GM20431 (cell line): ENCODE data around the gene SLC46A3.
"Not testable (repeated sequence)": the region's sequence is repeated elsewhere in the genome, so short reads cannot be mapped to it uniquely, and the experiment has no call there.

ENCODE experiments used
- in situ Hi-C: fragments of 300-500 bp; cut with MseI, MboI; formaldehyde crosslinking; loops from one replicate; pipeline ENCODE4 v1.15.0; 2020; ENCODE audit warnings: low sequenced_read_pairs; ENCODE audit not compliant: unreplicated experiment

SLC46A3 gene

GRCh38 chr13:28693605-28694491, 24.9 kb downstream of the SLC46A3 start:
- in situ Hi-C loops: not testable (repeated sequence)

GRCh38 chr13:28685892-28686291, 32.9 kb downstream of the SLC46A3 start:
- in situ Hi-C loops: no loop called here

- in situ Hi-C loops: no loop called here
Observed at GRCh38 chr13:28685114-28685513, 33.7 kb downstream of the SLC46A3 start.

DNA sequence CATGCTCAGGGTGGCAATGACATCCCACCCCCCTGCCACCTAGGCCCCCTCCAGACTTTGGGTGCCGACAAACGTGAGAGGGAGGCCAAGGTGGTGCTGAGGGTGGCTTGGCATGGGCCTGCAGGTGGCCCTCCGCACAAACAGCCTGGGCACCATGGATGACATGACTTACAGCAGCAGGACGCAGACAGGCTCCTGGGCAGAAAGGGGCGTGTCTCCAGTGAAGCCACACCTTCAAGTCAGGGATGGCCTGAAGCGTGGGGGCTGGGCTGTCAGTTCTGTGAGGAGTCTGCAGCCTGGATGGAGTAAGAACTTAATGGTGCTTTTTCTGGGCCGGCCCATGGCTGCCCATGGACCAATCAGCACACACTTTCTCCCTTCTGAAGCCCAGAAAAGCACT, 34.5 kb downstream of the SLC46A3 start:
- in situ Hi-C loops: no loop called here

- in situ Hi-C loops: not testable (repeated sequence)
Observed at GRCh38 chr13:28683169-28683568, 35.6 kb downstream of the SLC46A3 start.

DNA sequence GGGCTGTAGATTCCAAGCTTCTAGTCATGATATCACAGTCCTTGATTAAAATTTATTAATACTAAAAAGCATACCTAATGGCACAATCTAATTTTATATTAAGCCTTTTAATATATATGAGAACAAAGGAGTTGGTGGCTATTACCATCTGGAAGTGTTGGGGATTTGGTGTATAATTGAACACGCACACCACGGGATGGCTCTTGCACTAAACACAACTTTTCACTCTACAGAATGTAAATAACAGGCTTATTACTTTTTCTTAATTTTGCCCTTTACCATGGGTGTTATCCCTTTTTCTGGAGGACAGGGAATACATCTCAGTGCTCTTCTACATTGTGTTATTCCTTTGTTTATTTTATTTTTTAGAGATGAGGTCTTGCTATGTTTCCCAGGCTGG, 38.2 kb downstream of the SLC46A3 start:
- in situ Hi-C loops: no loop called here

- in situ Hi-C loops: no loop called here
Observed at GRCh38 chr13:28679628-28680027, 39.1 kb downstream of the SLC46A3 start.

DNA sequence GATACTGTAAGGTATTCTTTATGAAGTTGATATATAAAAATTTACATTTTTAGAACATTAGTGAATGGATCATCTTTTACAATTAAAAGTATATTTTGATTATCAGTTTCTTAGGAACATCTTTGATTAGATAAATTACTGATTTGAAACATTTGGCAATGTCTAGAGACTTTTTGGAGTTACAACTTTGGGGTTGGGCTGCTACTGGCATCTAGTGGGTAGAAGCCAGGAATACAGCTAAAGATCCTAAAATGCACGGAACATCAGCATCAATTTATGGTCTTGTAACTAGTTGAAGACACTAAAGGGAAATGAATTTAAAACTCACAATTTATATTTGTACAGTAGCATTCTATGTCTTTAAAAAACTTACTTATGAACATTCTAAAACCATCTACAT, 40.0 kb downstream of the SLC46A3 start:
- in situ Hi-C loops: no loop called here

DNA sequence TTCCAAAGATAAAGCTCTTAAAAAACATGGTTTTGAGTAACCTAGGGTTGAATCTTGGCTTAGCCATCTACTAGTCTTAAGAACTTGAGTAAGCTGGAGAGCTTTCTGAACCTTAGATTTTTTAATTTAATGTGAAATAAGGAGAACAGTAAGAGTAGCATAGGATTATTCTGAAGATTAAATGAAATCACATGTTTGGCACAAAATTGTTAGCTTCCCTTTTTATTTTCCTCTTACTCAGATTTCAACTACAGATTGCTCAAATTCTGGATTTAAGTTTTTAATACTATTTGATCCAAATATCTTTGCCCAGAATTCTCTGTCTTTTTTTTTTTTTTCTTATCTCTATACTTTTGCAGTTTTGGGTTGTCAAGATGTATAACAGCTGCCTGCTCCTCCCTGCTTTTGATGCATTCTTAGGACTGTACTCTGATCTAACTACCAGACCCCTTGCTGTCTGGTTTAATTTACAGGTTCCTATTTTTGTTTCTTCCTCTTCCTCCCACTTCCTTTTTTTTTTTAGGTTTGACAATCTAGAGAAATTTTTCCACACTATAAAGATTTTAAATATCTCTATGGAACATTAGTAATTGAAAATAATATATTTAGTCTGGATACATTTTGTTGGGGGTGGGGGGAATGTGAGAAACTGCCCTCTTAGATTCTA, 47.5 kb downstream of the SLC46A3 start:
- in situ Hi-C loops: no loop called here

DNA sequence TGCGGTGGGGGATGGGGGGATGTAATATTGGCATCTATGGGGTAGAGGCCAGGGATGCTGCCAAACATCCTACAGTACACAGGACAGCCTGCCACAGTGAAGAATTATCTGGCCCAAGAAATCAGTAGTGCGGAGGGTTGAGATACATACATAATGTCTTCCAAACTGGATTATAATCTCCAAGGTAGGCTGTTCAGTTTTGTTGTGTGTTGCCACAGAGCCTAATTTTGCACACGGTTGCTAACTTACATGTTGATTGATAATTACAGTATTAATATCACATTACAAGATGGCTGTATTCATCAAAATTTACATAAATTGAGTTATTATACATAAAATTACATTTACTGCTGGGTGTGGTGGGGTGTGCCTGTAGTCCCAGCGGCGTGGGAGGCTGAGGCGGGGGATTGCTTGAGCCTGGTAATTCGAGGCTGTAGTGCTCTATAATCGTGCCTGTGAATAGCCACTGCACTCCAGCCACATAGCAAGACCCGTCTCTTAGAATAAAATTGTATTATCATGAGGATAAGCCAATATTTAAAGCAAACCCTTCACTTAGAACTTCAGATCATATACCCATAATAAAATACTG, 51.8 kb downstream of the SLC46A3 start:
- in situ Hi-C loops: no loop called here

DNA sequence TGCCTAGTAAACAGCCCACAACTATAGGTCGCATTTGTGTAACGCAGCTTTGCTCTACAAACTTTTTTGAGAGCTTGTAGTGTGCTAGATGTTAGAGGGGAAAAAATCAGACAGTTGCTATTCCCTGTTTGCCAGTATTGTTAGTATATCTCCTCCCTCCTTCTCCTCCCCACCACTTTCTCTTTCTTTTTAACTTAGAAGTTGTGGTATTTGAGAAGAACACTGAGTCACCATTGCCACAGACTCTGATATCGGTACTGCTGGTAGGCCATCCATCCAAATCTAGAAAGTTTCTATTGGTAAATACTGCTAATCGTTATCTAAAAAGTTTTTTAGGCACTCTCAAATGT, 59.2 kb downstream of the SLC46A3 start:
- in situ Hi-C loops: no loop called here

- in situ Hi-C loops: no loop called here
Observed at GRCh38 chr13:28658796-28659620, 59.8 kb downstream of the SLC46A3 start, which contains the start of gene POMP. Gene POMP (plus strand): TSS chr13:28659130. CDS start chr13:28659185, 55 bp downstream.

GRCh38 chr13:28658539-28658795, 60.3 kb downstream of the SLC46A3 start:
- in situ Hi-C loops: no loop called here

DNA sequence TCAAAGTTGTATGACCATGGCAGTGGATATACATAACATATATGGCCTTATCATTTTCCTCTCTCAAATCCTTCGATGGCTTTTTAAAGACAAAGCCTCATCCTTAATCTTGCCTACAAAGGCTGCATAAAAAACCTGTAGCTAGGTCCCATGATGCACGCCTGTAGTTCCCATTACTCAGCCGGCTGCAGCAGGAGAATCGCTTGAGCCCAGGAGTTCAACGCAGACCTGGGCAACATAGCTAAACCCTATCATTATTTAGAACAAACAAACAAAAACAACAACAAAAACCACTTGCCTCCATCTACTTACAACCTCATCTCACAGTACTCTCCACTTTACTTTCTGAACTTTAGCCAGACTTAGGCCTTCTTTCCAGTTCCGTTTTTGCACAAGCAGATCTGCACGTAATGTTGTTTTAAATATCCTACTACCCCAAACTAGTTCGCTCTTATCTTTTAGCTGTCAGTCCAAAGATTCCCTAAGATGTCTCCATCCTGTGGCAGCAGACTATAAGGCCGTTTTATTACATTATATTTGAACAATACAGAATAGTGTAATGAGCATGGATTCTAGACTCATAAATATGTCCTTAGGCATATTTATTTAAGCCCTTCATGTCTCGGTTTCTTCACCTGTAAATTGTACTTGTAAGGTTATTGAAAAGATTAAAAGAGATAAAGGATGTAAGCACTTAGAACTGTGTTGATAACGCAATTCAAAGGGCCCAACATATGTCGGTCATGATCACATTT, 60.8 kb downstream of the SLC46A3 start:
- in situ Hi-C loops: no loop called here

- in situ Hi-C loops: no loop called here
Observed at GRCh38 chr13:28655561-28655960, 63.2 kb downstream of the SLC46A3 start.

DNA sequence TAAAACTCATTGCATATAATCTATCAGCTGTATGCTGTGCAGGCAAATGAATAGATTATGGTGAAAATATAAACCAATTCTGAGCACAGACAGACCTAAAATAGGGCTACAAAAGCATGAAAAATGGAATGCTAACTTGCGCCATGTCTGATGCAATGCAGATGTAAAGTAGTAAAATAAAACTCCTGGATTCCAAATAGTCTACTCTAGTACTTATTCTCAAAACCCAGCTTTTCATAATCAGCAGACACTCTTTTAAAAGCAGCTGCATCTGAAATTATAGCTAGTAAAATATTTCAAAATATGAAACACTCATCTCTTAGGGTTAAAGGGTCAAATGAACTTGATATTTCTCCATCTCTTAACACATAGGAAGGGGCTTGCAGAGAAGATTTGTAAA, 64.5 kb downstream of the SLC46A3 start:
- in situ Hi-C loops: no loop called here

GRCh38 chr13:28653111-28653510, 65.7 kb downstream of the SLC46A3 start:
- in situ Hi-C loops: no loop called here

GRCh38 chr13:28651810-28652401, 66.9 kb downstream of the SLC46A3 start:
- in situ Hi-C loops: no loop called here

- in situ Hi-C loops: no loop called here
Observed at GRCh38 chr13:28650284-28650683, 68.5 kb downstream of the SLC46A3 start.
